CD4-positive, alpha-beta T cell (primary cell): ENCODE data around the gene BCL2L1. TPM values are rescaled to one million over a fixed set of nuclear protein-coding genes. Genes with fewer than 3 reads are reported as not detected.

Source experiments
- ATAC-seq: fragments of 200-7000 bp; cut with Tn5 transposase; one replicate; pipeline ENCODE4 v1.10.0; 2022; ENCODE audit warnings: mild to moderate bottlenecking; ENCODE audit not compliant: poor library complexity
- CTCF ChIA-PET: fragments of 350-600 bp; sonication (Branson Sonifier 250); formaldehyde crosslinking; loops from one replicate; lab custom pipeline; 2021; ENCODE audit warnings: antibody characterized with exemption, inconsistent platforms; lab: Charles Lee
- POLR2A ChIA-PET: fragments of 350-600 bp; sonication (Branson Sonifier 250); formaldehyde crosslinking; loops from one replicate; lab custom pipeline; 2021; ENCODE audit warnings: antibody characterized with exemption, inconsistent platforms; lab: Charles Lee
- DNase-seq, 14 experiments: peaks; one replicate each; pipeline ENCODE4 v3.0.0-alpha.2; 2013 to 2020; ENCODE audit warnings: mixed read lengths in 2 of 14
- H3K27ac ChIP-seq, 2 donors: one replicate each; pipeline versions ENCODE4 v1.5.1 to v1.7.0; 2013; ENCODE audit warnings: low read length in 2 of 2, low read depth in 1 of 2, mild to moderate bottlenecking in 1 of 2
- H3K27me3 ChIP-seq, 2 experiments: 1 replicate in 1 of 2; 2 replicates in 1 of 2; pipeline versions ENCODE4 v1.6.1 to v1.7.0; 2013; ENCODE audit warnings: low read length in 2 of 2, control low read depth in 1 of 2, mild to moderate bottlenecking in 1 of 2, moderate library complexity in 1 of 2; ENCODE audit not compliant: insufficient read depth in 2 of 2, control insufficient read depth in 1 of 2
- H3K36me3 ChIP-seq: one replicate; pipeline ENCODE4 v1.6.1; 2013; ENCODE audit warnings: low read length, control low read depth; ENCODE audit not compliant: insufficient read depth
- H3K4me1 ChIP-seq: one replicate; pipeline ENCODE4 v1.6.1; 2013; ENCODE audit warnings: low read length, control low read depth; ENCODE audit not compliant: insufficient read depth
- H3K4me3 ChIP-seq: one replicate; pipeline ENCODE4 v1.5.1; 2013; ENCODE audit warnings: mild to moderate bottlenecking, low read length, moderate library complexity
- H3K9me3 ChIP-seq, 2 experiments: 1 replicate in 1 of 2; 2 replicates in 1 of 2; pipeline versions ENCODE4 v1.6.1 to v1.7.0; 2013; ENCODE audit warnings: low read length in 2 of 2, mild to moderate bottlenecking in 2 of 2, control low read depth in 1 of 2, moderate library complexity in 1 of 2; ENCODE audit not compliant: control insufficient read depth in 1 of 2, insufficient read depth in 1 of 2
- H3K27ac Mint-ChIP-seq: one replicate; pipeline ENCODE4 v1.8.0; 2020; ENCODE audit warnings: mixed read lengths
- H3K27me3 Mint-ChIP-seq: one replicate; pipeline ENCODE4 v1.8.0; 2021; ENCODE audit warnings: mixed read lengths
- H3K36me3 Mint-ChIP-seq: one replicate; pipeline ENCODE4 v1.8.0; 2021; ENCODE audit warnings: low read depth, mixed read lengths
- H3K4me1 Mint-ChIP-seq: one replicate; pipeline ENCODE4 v1.8.0; 2021; ENCODE audit warnings: low read depth, mixed read lengths
- H3K4me3 Mint-ChIP-seq: one replicate; pipeline ENCODE4 v1.8.0; 2020; ENCODE audit warnings: mild to moderate bottlenecking, mixed read lengths
- H3K9me3 Mint-ChIP-seq: one replicate; pipeline ENCODE4 v1.8.0; 2020; ENCODE audit warnings: mixed read lengths
- CTCF ChIP-seq: fragments of 200-600 bp; IDR thresholded peaks from one replicate; pipeline ENCODE4 v1.8.0; 2022; ENCODE audit warnings: antibody characterized with exemption, mild to moderate bottlenecking
- intact Hi-C, 2 experiments: fragments of 100-400 bp; cut with DNase I in 1 of 2; cut with micrococcal nuclease in 1 of 2; formaldehyde crosslinking; loops; one replicate each; pipeline versions ENCODE4 v1.15.1 to v1.9.0; 2023 to 2025; cut with DNase I, micrococcal nuclease
- total RNA-seq, 174 experiments: library from RNA in 2 of 174; stranded (reverse) in 2 of 174; gene quantifications; one replicate each; pipeline ENCODE4 v1.2.3 and lab custom pipeline; 2021 to 2026

The BCL2L1 gene
- total RNA-seq, 2 experiments from 2014 or later = 11.8 to 11.9 TPM

GRCh38 chr20:31740656-31741323, 18.1 kb upstream of the BCL2L1 start:
- Histone ChIP-seq H3K4me3 (no peak overlapping the region), H3K36me3 (no peaks in the 10 kb centered on the region), H3K9me3 (no peaks in the 10 kb centered on the region), H3K4me1 (peaks cover 18% of the 10 kb centered on the region), H3K27me3 (no peaks in the 10 kb centered on the region), H3K27ac (no peak overlapping the region)
- ChIA-PET POLR2A (no interaction called here), CTCF (interaction anchor here (1.2 to 2.7 kb wide), 2 partner anchors 17 to 128 kb away, joined by 3 to 14 read pairs; no protein-coding TSS in a partner anchor)
- ATAC-seq (no peak), DNase-seq (no peak)
- no peak for TF ChIP-seq CTCF
- intact Hi-C loops = no loop called here
- H3K4me3 Mint-ChIP-seq = no peak overlapping the region
- no peaks in the 10 kb centered on the region for H3K36me3 Mint-ChIP-seq
- H3K9me3 Mint-ChIP-seq = no peaks in the 10 kb centered on the region
- H3K4me1 Mint-ChIP-seq = no peaks in the 10 kb centered on the region
- no peaks in the 10 kb centered on the region for H3K27me3 Mint-ChIP-seq
- no peak overlapping the region for H3K27ac Mint-ChIP-seq

GRCh38 chr20:31740208-31740607, 17.5 kb upstream of the BCL2L1 start:
- ATAC-seq (peak; percentile 22), DNase-seq (peak in 3 of 14 experiments; percentile 37 to 52 (median 42))
- no peaks in the 10 kb centered on the region for H3K9me3 Mint-ChIP-seq
- H3K4me3 ChIP-seq = no peak overlapping the region
- H3K27me3 ChIP-seq = no peaks in the 10 kb centered on the region
- intact Hi-C loops = no loop called here
- H3K27ac Mint-ChIP-seq = no peak overlapping the region
- no peaks in the 10 kb centered on the region for H3K9me3 ChIP-seq
- H3K4me1 ChIP-seq = peaks cover 18% of the 10 kb centered on the region
- ChIA-PET CTCF (interaction anchor here (1.2 to 2.7 kb wide), 2 partner anchors 16 to 127 kb away, joined by 3 to 14 read pairs; no protein-coding TSS in a partner anchor), POLR2A (interaction anchor here (2.5 kb wide), 1 partner anchor 17 kb away, joined by 17 read pairs; the partner anchor contains the start of gene BCL2L1)
- TF ChIP-seq CTCF = no peak
- H3K4me1 Mint-ChIP-seq = no peaks in the 10 kb centered on the region
- no peaks in the 10 kb centered on the region for H3K27me3 Mint-ChIP-seq
- H3K36me3 Mint-ChIP-seq = no peaks in the 10 kb centered on the region
- no peak overlapping the region for H3K27ac ChIP-seq
- H3K36me3 ChIP-seq = no peaks in the 10 kb centered on the region
- H3K4me3 Mint-ChIP-seq = no peak overlapping the region

- Histone ChIP-seq H3K4me3 (peak overlapping the region; percentile 73), H3K27me3 (no peaks in the 10 kb centered on the region), H3K9me3 (no peaks in the 10 kb centered on the region), H3K36me3 (no peaks in the 10 kb centered on the region), H3K27ac (no peak overlapping the region), H3K4me1 (peaks cover 18% of the 10 kb centered on the region)
- TF ChIP-seq CTCF = no peak
- DNase-seq = peak in 1 of 14 experiments; percentile 11
- Mint-ChIP-seq H3K27me3 (no peaks in the 10 kb centered on the region), H3K36me3 (no peaks in the 10 kb centered on the region), H3K4me1 (no peaks in the 10 kb centered on the region), H3K9me3 (no peaks in the 10 kb centered on the region), H3K27ac (no peak overlapping the region), H3K4me3 (no peak overlapping the region)
- CTCF ChIA-PET = interaction anchor here (1.2 to 2.7 kb wide), 2 partner anchors 16 to 127 kb away, joined by 3 to 14 read pairs; no protein-coding TSS in a partner anchor
- POLR2A ChIA-PET = interaction anchor here (1.0 to 2.5 kb wide), 4 partner anchors 9 to 78 kb away, joined by 3 to 17 read pairs (median 4); partner anchors contain the start of gene BCL2L1
- no peak for ATAC-seq
- intact Hi-C loops = loop anchor here in 1 of 2 experiments (5.0 to 10.0 kb wide), 2 partner anchors 135 to 368 kb away; partner anchors contain the start of genes DUSP15, TM9SF4 and TTLL9
These were observed 16.9 kb upstream of the BCL2L1 start for GRCh38 chr20:31739550-31739977.
